Kidney (tissue), 22 donors: ENCODE data around the gene FRMD4A. TPM values are rescaled to one million over a fixed set of nuclear protein-coding genes. Genes with fewer than 3 reads are reported as not detected.

Experiments used
- DNase-seq, 5 donors: peaks; one replicate each; pipeline ENCODE4 v3.0.0-alpha.2; 2013 to 2020
- FAIRE-seq: peaks from 2 replicates; lab custom pipeline; 2012; peaks lifted over from hg19 to GRCh38; lab: Jason Lieb, UNC
- H3K27ac ChIP-seq, 2 donors: one replicate each; pipeline ENCODE4 v1.7.0; 2013; ENCODE audit warnings: low read depth in 2 of 2, low read length in 2 of 2, inconsistent platforms in 1 of 2
- H3K27me3 ChIP-seq: one replicate; pipeline ENCODE4 v1.7.1; 2013; ENCODE audit warnings: low read length, inconsistent platforms; ENCODE audit not compliant: control insufficient read depth, insufficient read depth
- H3K36me3 ChIP-seq, 3 donors: one replicate each; pipeline versions ENCODE4 v1.7.0 to v1.7.1; 2013; ENCODE audit warnings: low read length in 3 of 3, control low read depth in 1 of 3, inconsistent platforms in 1 of 3; ENCODE audit not compliant: insufficient read depth in 3 of 3, control insufficient read depth in 2 of 3
- H3K4me1 ChIP-seq, 3 donors: one replicate each; pipeline versions ENCODE4 v1.7.0 to v1.7.1; 2013; ENCODE audit warnings: low read length in 3 of 3, inconsistent platforms in 1 of 3, low read depth in 1 of 3; ENCODE audit not compliant: control insufficient read depth in 2 of 3, insufficient read depth in 2 of 3
- H3K4me3 ChIP-seq, 3 donors: one replicate each; pipeline versions ENCODE4 v1.7.0 to v1.8.1; 2013; ENCODE audit warnings: low read length in 3 of 3, control low read depth in 1 of 3, inconsistent platforms in 1 of 3
- H3K9ac ChIP-seq, 3 donors: one replicate each; pipeline versions ENCODE4 v1.7.0 to v1.7.1; 2013; ENCODE audit warnings: low read length in 3 of 3, control low read depth in 1 of 3, inconsistent platforms in 1 of 3
- H3K9me3 ChIP-seq, 3 donors: one replicate each; pipeline versions ENCODE4 v1.7.0 to v1.7.1; 2013; ENCODE audit warnings: low read length in 3 of 3, control low read depth in 1 of 3, inconsistent platforms in 1 of 3; ENCODE audit not compliant: control insufficient read depth in 2 of 3, insufficient read depth in 1 of 3
- CTCF ChIP-seq: IDR thresholded peaks from 3 replicates; pipeline ENCODE4 v1.5.1; 2012; ENCODE audit warnings: mild to moderate bottlenecking, moderate library complexity, borderline replicate concordance; ENCODE audit not compliant: insufficient read depth; ENCODE audit errors: extremely low read depth
- intact Hi-C: fragments of 100-400 bp; cut with DNase I; formaldehyde crosslinking; loops from one replicate; pipeline ENCODE4 v1.11.1; 2022
- long read RNA-seq, 10 donors: library from polyadenylated mRNA in 1 of 10; unstranded in 1 of 10; transcript quantifications; one replicate each; pipeline ENCODE4 v2.0.0 and lab custom pipeline, GENCODE V29; 2021 to 2026
- polyA plus RNA-seq: library from polyadenylated mRNA; stranded (reverse); fragments of 350-450 nt; fragmentation: Illumina TruSeq; extraction: RNeasy Lipid Tissue Mini Kit (QIAGEN cat#74804); gene quantifications from one replicate; pipeline ENCODE4 v1.2.3, GENCODE V29; 2014; ENCODE audit warnings: low read depth, low replicate concordance; ENCODE audit not compliant: insufficient read depth
- total RNA-seq: library from RNA; stranded (reverse); fragmentation: NEBNext Ultra II Directional; extraction: Animal tissue kit (Norgen Biotek cat#: 25700); gene quantifications from one replicate; pipeline ENCODE4 v1.2.1, GENCODE V29; 2021
- donor health status: control.
- donor health status: control.
- donor health status: control.
- donor health status: control.
- donor health status: control.
- donor health status: DM: yes; HTN: yes; CAD: no.
- donor health status: Normal renal cell carcinoma (clear cell type).

The FRMD4A gene
- total RNA-seq (68.2 TPM), polyA plus RNA-seq (16.0 TPM)
- long read RNA-seq, donor 1, transcript FRMD4A-209 (3 exons, 1,287 nt), result major isoform, 8 of 12 reads
- long read RNA-seq, donor 1, partial matches to known transcripts, result 0 of 12 reads
- long read RNA-seq, donor 1, other reads (novel, unspliced or antisense), result 0 of 12 reads
- long read RNA-seq, donor 2, partial matches to known transcripts, result 0 of 5 reads
- long read RNA-seq, donor 2, other reads (novel, unspliced or antisense), result 0 of 5 reads
- long read RNA-seq, donor 3, partial matches to known transcripts, result 9 of 11 reads
- long read RNA-seq, donor 3, other reads (novel, unspliced or antisense), result 0 of 11 reads
- long read RNA-seq, donor 4, partial matches to known transcripts, result 0 of 4 reads
- long read RNA-seq, donor 4, other reads (novel, unspliced or antisense), result 0 of 4 reads
- long read RNA-seq, donor 5, partial matches to known transcripts, result 0 of 3 reads
- long read RNA-seq, donor 5, other reads (novel, unspliced or antisense), result 0 of 3 reads
- long read RNA-seq, donor 6, result 0 reads
- long read RNA-seq, donor 7, transcript FRMD4A-209 (3 exons, 1,287 nt), result major isoform, 5 of 26 reads
- long read RNA-seq, donor 7, partial matches to known transcripts, result 2 of 26 reads
- long read RNA-seq, donor 7, other reads (novel, unspliced or antisense), result 19 of 26 reads
- long read RNA-seq, donor 8, transcript FRMD4A-209 (3 exons, 1,287 nt), result major isoform, 9 of 10 reads
- long read RNA-seq, donor 8, partial matches to known transcripts, result 0 of 10 reads
- long read RNA-seq, donor 8, other reads (novel, unspliced or antisense), result 0 of 10 reads
- long read RNA-seq, donor 9, partial matches to known transcripts, result 0 of 3 reads
- long read RNA-seq, donor 9, other reads (novel, unspliced or antisense), result 0 of 3 reads
- long read RNA-seq, donor 10, transcript FRMD4A-209 (3 exons, 1,287 nt), result major isoform, 6 of 11 reads
- long read RNA-seq, donor 10, partial matches to known transcripts, result 0 of 11 reads
- long read RNA-seq, donor 10, other reads (novel, unspliced or antisense), result 0 of 11 reads

GRCh38 chr10:14330388-14331061 lies at the start of gene FRMD4A:
TSS of gene FRMD4A (minus strand) at chr10:14330924.
- no peak for FAIRE-seq
- no peak within 1 kb of the TSS for H3K27ac ChIP-seq
- no peak within 1 kb of the TSS for H3K9ac ChIP-seq
- no peaks in the 10 kb centered on the region for H3K9me3 ChIP-seq
- intact Hi-C loops, result no loop called here
- no peaks in the 10 kb centered on the region for H3K27me3 ChIP-seq
- DNase-seq, result peak in 3 of 5 donors; percentile 33 to 70 (median 55)
- TF ChIP-seq CTCF, result no peak
- H3K4me1 ChIP-seq, result peaks cover 0 to 2% (median 0%) of the 10 kb centered on the region in 3 donors
- H3K4me3 ChIP-seq, result peak within 1 kb of the TSS; percentile 6 to 36 (median 25)
- H3K36me3 ChIP-seq, result no peaks in the 10 kb centered on the region

DNA sequence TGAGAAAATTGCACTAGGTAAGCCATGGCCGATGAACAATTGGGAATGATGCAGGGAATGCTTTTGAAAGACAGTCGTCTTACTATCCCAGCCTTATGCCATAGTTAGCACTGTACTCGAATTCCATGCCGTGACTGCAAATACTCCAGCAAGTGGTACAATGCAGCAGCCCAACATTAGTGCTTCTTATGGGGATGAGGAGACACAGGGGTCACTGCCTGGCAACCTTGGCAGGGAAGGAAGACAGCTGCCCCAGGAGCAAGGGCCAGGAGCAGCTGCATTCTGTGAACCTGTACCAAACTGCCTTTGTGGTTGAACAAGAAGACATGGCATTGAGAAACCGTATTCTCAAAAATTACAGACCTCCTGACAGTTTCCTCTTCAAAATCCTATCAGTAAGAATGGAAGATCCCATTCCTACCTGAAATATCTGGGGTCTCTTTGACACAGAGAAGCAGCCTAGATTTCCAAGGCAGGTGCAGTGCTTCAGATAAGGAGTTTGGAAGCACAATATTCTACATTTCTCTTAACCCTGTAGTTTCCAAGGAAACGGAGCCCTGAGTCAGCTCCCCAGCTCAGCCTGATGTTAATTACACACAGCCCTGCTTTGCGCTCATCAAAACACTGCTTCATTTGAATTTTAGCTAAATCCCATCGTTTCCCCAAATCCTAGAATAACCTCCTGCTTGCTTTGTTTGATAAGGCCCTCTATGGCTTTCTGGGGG lies 49.0 kb upstream of the FRMD4A start:
- Histone ChIP-seq H3K36me3 (no peaks in the 10 kb centered on the region), H3K4me3 (no peak overlapping the region), H3K9me3 (no peaks in the 10 kb centered on the region), H3K9ac (no peak overlapping the region), H3K27ac (no peak overlapping the region), H3K27me3 (no peaks in the 10 kb centered on the region), H3K4me1 (no peaks in the 10 kb centered on the region)
- TF ChIP-seq CTCF, result no peak
- FAIRE-seq (no peak), DNase-seq (no peak)
- intact Hi-C loops, result no loop called here

GRCh38 chr10:14378387-14378960 lies 47.8 kb upstream of the FRMD4A start:
- intact Hi-C loops, result no loop called here
- Histone ChIP-seq H3K9ac (no peak overlapping the region), H3K27ac (no peak overlapping the region), H3K36me3 (no peaks in the 10 kb centered on the region), H3K4me3 (no peak overlapping the region), H3K27me3 (no peaks in the 10 kb centered on the region), H3K4me1 (no peaks in the 10 kb centered on the region), H3K9me3 (no peaks in the 10 kb centered on the region)
- no peak for DNase-seq
- no peak for TF ChIP-seq CTCF
- FAIRE-seq, result no peak
